Measurements from ENCODE around the gene C1QTNF12. TPM values are rescaled to one million over a fixed set of nuclear protein-coding genes. Genes with fewer than 3 reads are reported as not detected.

Gene C1QTNF12
- total RNA-seq, 2 donors from 2014 or later: 2.9 to 12.5 TPM

DNA sequence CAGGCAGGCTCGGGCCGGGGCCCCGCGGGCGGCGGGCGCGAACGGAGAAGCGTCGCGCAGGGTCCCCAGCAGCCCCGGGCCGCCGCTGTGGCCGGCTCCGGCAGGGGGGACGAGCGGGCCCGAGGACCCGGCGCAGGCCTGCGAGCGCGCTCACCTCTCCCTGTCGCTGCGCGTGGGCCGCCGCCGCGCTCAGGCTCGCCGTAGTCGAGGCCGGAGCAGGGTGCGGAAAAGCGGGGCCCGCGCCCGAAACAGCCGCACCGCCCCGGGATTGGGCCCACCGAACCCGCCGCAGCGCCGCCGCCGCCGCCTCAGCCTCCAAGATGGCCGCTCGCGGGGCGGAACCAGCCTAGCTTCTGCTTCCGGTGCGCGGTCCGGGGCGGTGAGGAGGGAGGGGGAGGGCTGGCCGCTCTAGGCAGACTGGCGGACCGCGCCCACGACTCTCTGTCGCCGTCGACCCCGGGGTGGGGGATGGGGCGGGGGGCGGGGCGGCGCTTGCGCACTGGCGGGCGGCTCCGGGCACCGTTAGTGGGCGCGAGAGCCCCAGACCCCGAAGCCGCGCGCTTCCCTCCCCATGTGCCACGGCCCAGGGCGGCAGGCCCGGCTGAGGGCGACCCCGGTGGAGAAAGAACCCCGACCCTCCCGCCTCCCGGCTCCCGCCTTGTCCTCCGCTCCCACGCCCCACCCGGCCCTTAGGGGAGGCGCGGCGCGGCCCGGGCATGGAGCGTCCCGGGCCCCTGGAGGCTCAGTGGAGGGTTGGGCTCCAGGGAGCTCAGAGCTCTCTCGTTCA lies 27.2 kb upstream of the C1QTNF12 start, which contains the start of gene UBE2J2:
Gene UBE2J2, minus strand, starts transcription at position 343 of the 787 bp plus-strand sequence. CDS start 5,862 bp downstream, outside the sequence.
- Histone ChIP-seq H3K4me3 (peak within 1 kb of the TSS; percentile 97), H3K9me3 (no peaks in the 10 kb centered on the region), H3K36me3 (no peaks in the 10 kb centered on the region), H3K4me1 (ENCODE audit: control insufficient read depth in 1 of 2, low read depth in 2 of 2) (peaks cover 21 to 37% of the 10 kb centered on the region in 2 donors), H3K27ac (peak within 1 kb of the TSS; percentile 45 to 58), H3K27me3 (replicated peaks; ENCODE audit: insufficient read depth) (no peaks in the 10 kb centered on the region)
- TF ChIP-seq, protein P1, sequence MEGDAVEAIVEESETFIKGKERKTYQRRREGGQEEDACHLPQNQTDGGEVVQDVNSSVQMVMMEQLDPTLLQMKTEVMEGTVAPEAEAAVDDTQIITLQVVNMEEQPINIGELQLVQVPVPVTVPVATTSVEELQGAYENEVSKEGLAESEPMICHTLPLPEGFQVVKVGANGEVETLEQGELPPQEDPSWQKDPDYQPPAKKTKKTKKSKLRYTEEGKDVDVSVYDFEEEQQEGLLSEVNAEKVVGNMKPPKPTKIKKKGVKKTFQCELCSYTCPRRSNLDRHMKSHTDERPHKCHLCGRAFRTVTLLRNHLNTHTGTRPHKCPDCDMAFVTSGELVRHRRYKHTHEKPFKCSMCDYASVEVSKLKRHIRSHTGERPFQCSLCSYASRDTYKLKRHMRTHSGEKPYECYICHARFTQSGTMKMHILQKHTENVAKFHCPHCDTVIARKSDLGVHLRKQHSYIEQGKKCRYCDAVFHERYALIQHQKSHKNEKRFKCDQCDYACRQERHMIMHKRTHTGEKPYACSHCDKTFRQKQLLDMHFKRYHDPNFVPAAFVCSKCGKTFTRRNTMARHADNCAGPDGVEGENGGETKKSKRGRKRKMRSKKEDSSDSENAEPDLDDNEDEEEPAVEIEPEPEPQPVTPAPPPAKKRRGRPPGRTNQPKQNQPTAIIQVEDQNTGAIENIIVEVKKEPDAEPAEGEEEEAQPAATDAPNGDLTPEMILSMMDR (IDR thresholded peaks at IDR 0.05): no peak
- ATAC-seq (ENCODE audit: insufficient number of reproducible peaks, low FRiP score, low read depth) (peak; percentile 67), DNase-seq (ENCODE audit: low spot score) (peak; percentile 81)

DNA sequence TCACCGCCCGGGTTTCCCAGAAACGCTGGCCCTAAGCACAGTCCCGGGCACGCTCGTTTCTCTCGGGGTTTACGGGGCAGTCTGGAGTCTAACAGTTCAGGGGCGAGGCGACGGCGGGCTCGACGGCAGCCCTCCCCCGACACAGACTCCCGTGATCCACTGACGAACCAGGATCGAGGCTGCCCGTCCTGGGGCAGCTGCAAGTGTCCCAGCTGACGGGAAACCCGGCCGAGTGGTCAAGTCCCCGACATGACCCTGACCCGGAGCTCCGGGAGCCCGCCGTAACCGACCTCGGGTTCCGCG lies 26.6 kb upstream of the C1QTNF12 start:
- DNase-seq (ENCODE audit: low spot score) (no peak), ATAC-seq (ENCODE audit: insufficient number of reproducible peaks, low FRiP score, low read depth) (no peak)
- Histone ChIP-seq H3K36me3 (no peaks in the 10 kb centered on the region), H3K27ac (peak overlapping the region; percentile 27 to 58), H3K9me3 (no peaks in the 10 kb centered on the region), H3K4me3 (peak overlapping the region; percentile 97), H3K4me1 (ENCODE audit: control insufficient read depth in 1 of 2, low read depth in 2 of 2) (peaks cover 21 to 37% of the 10 kb centered on the region in 2 donors), H3K27me3 (replicated peaks; ENCODE audit: insufficient read depth) (no peaks in the 10 kb centered on the region)
- TF ChIP-seq, protein P1 (IDR thresholded peaks at IDR 0.05): no peak

DNA sequence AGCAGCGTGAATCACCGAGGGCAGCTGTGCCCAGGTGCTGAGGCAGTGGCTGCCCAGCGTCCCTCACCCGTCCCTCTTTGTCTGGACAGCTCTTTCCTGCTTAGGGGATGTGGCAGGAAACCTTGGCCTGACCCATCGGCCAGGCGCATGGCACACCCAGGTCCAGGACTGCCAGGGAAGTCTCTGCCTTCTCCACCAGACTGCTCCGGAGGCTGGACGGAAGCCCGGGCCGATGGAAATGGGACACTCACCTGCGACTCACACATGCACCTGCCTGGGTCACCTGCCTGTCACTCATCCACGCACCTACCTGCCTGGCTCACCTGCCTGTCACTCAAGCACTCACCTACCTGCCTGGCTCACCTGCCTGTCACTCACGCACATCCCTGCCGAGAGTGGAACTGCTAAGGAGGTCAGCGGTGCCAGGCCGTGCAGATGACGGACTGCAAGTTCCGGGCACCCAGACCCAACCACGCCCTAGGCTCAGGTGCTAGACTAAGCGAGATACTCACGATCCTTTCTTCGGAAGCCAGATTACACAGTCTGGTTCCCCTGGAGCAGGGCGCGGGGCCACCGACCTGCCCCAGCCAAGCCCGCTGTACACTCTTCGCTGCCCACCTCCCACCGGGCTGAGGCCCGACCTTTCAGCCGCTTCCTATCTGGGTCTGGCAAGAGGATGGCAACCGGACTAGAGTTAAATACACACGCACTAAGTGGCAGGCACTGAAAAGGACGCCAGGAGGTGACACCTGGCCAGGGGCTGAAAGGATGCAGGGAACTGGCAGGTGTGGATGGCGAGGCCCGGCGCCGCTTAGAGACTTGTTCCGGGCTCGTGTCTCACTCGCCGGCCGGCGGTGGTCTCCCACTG lies 26.1 kb upstream of the C1QTNF12 start:
- DNase-seq (ENCODE audit: low spot score) (no peak), ATAC-seq (ENCODE audit: insufficient number of reproducible peaks, low FRiP score, low read depth) (no peak)
- Histone ChIP-seq H3K27me3 (replicated peaks; ENCODE audit: insufficient read depth) (no peaks in the 10 kb centered on the region), H3K9me3 (no peaks in the 10 kb centered on the region), H3K27ac (peak overlapping the region; percentile 27 to 58), H3K36me3 (peaks cover 1% of the 10 kb centered on the region), H3K4me1 (ENCODE audit: control insufficient read depth in 1 of 2, low read depth in 2 of 2) (peaks cover 21 to 37% of the 10 kb centered on the region in 2 donors), H3K4me3 (peak overlapping the region; percentile 97)
- TF ChIP-seq, protein P1 (IDR thresholded peaks at IDR 0.05): no peak

DNA sequence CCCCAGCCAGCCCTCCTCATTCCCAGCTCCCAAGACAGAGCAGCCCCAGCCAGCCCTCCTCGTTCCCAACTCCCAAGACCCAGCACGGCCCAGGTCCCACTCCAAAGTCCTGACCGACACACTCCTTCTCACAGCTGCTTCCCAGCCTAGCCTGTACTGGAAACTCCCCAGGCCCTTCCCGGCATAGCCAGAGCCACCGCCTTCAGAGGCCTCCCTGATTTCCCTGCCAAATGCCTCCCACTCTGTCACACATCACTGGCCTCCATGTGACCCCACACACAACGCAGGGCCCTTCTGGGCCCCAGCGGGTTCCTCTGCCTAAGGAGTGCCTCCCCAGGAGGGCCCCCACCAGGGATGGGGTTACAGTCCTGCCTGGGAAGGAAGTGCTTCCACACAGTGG lies 24.3 kb upstream of the C1QTNF12 start:
- peak overlapping the region; percentile 15 for H3K4me3 ChIP-seq
- H3K36me3 ChIP-seq: peaks cover 11% of the 10 kb centered on the region
- TF ChIP-seq, protein P1 (IDR thresholded peaks at IDR 0.05): no peak
- H3K9me3 ChIP-seq: no peaks in the 10 kb centered on the region
- H3K27me3 ChIP-seq (replicated peaks; ENCODE audit: insufficient read depth): no peaks in the 10 kb centered on the region
- no peak overlapping the region for H3K27ac ChIP-seq
- peaks cover 21 to 37% of the 10 kb centered on the region in 2 donors for H3K4me1 ChIP-seq (ENCODE audit: control insufficient read depth in 1 of 2, low read depth in 2 of 2)
- ATAC-seq (ENCODE audit: insufficient number of reproducible peaks, low FRiP score, low read depth): no peak
- no peak for DNase-seq (ENCODE audit: low spot score)

DNA sequence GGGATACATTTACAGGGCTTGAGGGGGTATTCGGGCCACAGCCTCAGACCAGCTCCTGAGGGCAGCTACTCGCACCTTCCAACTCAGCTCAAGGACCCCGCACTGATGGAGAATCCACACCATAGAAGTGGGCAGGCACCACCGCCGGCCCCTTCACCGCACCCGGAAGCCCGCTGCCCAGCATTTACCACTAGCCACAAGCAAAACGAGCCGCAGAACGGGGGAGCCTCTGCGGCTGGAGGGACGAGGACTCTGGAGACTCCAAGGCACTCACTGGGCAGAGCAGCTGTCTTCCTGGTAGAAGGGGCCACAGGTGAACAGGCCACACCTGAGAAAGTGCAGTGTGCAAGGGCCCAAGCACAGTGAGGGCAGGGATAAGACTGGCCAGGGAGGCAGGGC lies 21.8 kb upstream of the C1QTNF12 start:
- peaks cover 24% of the 10 kb centered on the region for H3K36me3 ChIP-seq
- no peak for DNase-seq (ENCODE audit: low spot score)
- no peak overlapping the region for H3K4me3 ChIP-seq
- ATAC-seq (ENCODE audit: insufficient number of reproducible peaks, low FRiP score, low read depth): no peak
- no peaks in the 10 kb centered on the region for H3K27me3 ChIP-seq (replicated peaks; ENCODE audit: insufficient read depth)
- H3K27ac ChIP-seq: no peak overlapping the region
- peaks cover 18 to 30% of the 10 kb centered on the region in 2 donors for H3K4me1 ChIP-seq (ENCODE audit: control insufficient read depth in 1 of 2, low read depth in 2 of 2)
- H3K9me3 ChIP-seq: no peaks in the 10 kb centered on the region
- TF ChIP-seq, protein P1 (IDR thresholded peaks at IDR 0.05): no peak
